Measurements from ENCODE around the gene HLA-DOB. TPM values are rescaled to one million over a fixed set of nuclear protein-coding genes. Genes with fewer than 3 reads are reported as not detected.

Gene HLA-DOB
- total and polyA plus RNA-seq, 2 donors (not counting 1 experiment from before 2014, with no cell fraction given): under 0.01 to 0.49 TPM

DNA sequence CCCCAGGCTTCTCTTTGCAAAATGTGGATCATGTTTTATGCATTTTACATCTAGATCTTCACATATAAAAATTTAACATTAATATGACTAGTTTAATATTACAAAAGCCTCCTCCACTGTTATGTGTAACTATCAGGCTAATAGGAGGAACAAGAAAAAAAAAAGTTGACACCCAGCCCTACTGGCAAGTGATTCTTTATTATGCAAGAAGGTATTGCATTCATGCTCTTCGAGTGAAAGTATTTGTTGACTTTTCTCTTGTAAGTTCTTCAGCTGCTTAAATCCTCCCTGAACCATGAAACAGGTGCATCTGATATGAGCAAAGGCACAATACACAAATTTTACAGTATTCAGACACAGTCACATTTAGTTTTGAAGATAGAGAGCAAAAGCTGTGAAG is 52.8 kb downstream of the HLA-DOB start:
- TF ChIP-seq EZH2 (IDR thresholded peaks at IDR 0.05; ENCODE audit: low read length, missing control alignments): no peak
- H2AFZ ChIP-seq (ENCODE audit: low read length): no peak overlapping the region
- peaks cover 2% of the 10 kb centered on the region for H3K27me3 ChIP-seq (ENCODE audit: control insufficient read depth, insufficient read depth, low read length)
- H4K20me1 ChIP-seq (ENCODE audit: control insufficient read depth, extremely low read depth, insufficient read depth, low read length): no peaks in the 10 kb centered on the region
- H3K4me2 ChIP-seq (ENCODE audit: extremely low read depth, insufficient read depth, low read length): no peak overlapping the region
- no peak overlapping the region for H3K9ac ChIP-seq (ENCODE audit: insufficient read depth, low read length)
- no peaks in the 10 kb centered on the region for H3K79me2 ChIP-seq (ENCODE audit: control insufficient read depth, insufficient read depth, low read length)
- no peaks in the 10 kb centered on the region for H3K36me3 ChIP-seq (ENCODE audit: control insufficient read depth, insufficient read depth, low read length)
- H3K4me1 ChIP-seq (ENCODE audit: control insufficient read depth, extremely low read depth, insufficient read depth, low read length): no peaks in the 10 kb centered on the region
- no peak overlapping the region for H3K27ac ChIP-seq (ENCODE audit: insufficient read depth, low read length)
- H3K9me3 ChIP-seq (ENCODE audit: control insufficient read depth, insufficient read depth, low read depth, low read length): no peaks in the 10 kb centered on the region
- DNase-seq (ENCODE audit: low read depth in 2 of 2): no peak
- no peak overlapping the region for H3K4me3 ChIP-seq (replicated peaks in 1 of 4; ENCODE audit: control extremely low read depth in 1 of 4, insufficient read depth in 1 of 4, low read depth in 3 of 4, low read length in 4 of 4)

- TF ChIP-seq, protein P1, sequence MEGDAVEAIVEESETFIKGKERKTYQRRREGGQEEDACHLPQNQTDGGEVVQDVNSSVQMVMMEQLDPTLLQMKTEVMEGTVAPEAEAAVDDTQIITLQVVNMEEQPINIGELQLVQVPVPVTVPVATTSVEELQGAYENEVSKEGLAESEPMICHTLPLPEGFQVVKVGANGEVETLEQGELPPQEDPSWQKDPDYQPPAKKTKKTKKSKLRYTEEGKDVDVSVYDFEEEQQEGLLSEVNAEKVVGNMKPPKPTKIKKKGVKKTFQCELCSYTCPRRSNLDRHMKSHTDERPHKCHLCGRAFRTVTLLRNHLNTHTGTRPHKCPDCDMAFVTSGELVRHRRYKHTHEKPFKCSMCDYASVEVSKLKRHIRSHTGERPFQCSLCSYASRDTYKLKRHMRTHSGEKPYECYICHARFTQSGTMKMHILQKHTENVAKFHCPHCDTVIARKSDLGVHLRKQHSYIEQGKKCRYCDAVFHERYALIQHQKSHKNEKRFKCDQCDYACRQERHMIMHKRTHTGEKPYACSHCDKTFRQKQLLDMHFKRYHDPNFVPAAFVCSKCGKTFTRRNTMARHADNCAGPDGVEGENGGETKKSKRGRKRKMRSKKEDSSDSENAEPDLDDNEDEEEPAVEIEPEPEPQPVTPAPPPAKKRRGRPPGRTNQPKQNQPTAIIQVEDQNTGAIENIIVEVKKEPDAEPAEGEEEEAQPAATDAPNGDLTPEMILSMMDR (conservative IDR thresholded peaks at IDR 0.05 in 1 of 2, IDR thresholded peaks at IDR 0.05 in 1 of 2; ENCODE audit: low read depth in 1 of 2, low read length in 2 of 2): no peak
- TF ChIP-seq EZH2 (IDR thresholded peaks at IDR 0.05; ENCODE audit: low read length, missing control alignments): no peak
- Histone ChIP-seq H3K9me3 (ENCODE audit: control insufficient read depth, insufficient read depth, low read depth, low read length) (no peaks in the 10 kb centered on the region), H3K9ac (ENCODE audit: insufficient read depth, low read length) (no peak within 1 kb of the TSS), H3K4me3 (replicated peaks in 1 of 4; ENCODE audit: control extremely low read depth in 1 of 4, insufficient read depth in 1 of 4, low read depth in 3 of 4, low read length in 4 of 4) (no peak within 1 kb of the TSS), H3K4me2 (ENCODE audit: extremely low read depth, insufficient read depth, low read length) (no peak within 1 kb of the TSS), H3K79me2 (ENCODE audit: control insufficient read depth, insufficient read depth, low read length) (no peaks in the 10 kb centered on the region), H3K27me3 (ENCODE audit: control insufficient read depth, insufficient read depth, low read length) (peaks cover 2% of the 10 kb centered on the region), H3K36me3 (ENCODE audit: control insufficient read depth, insufficient read depth, low read length) (no peaks in the 10 kb centered on the region), H3K27ac (ENCODE audit: insufficient read depth, low read length) (no peak within 1 kb of the TSS), H2AFZ (ENCODE audit: low read length) (no peak within 1 kb of the TSS), H4K20me1 (ENCODE audit: control insufficient read depth, extremely low read depth, insufficient read depth, low read length) (no peaks in the 10 kb centered on the region), H3K4me1 (ENCODE audit: control insufficient read depth, extremely low read depth, insufficient read depth, low read length) (no peaks in the 10 kb centered on the region)
- DNase-seq (ENCODE audit: low read depth in 2 of 2): peak in 1 of 2 donors; percentile 1
Observed at GRCh38 chr6:32763421-32763820, 53.4 kb downstream of the HLA-DOB start, which contains the start of gene HLA-DQB2. HLA-DQB2 (minus strand) TSS chr6:32763532; CDS start chr6:32763470, 62 bp downstream.

Other genes starting within 250 kb of the HLA-DOB start
- gene HLA-DRB1, start 227.2 kb downstream of the HLA-DOB start, total RNA-seq: under 0.01 and 0.26 TPM in 2 replicates
- gene HLA-DRB1, start 227.2 kb downstream of the HLA-DOB start, polyA plus RNA-seq: 0.06 and 0.42 TPM in 2 replicates
- gene HLA-DQA1, start 179.6 kb downstream of the HLA-DOB start, total RNA-seq: 0.26 TPM in 1 of 2 replicates, not detected in the other
- 0.10 TPM in 1 of 2 replicates, not detected in the other for gene HLA-DQA1, start 179.6 kb downstream of the HLA-DOB start, polyA plus RNA-seq
- gene HLA-DQB1, start 150.3 kb downstream of the HLA-DOB start, total RNA-seq: not detected in 2 replicates
- gene HLA-DQB1, start 150.3 kb downstream of the HLA-DOB start, polyA plus RNA-seq: not detected in 2 replicates
- not detected in 2 replicates for gene HLA-DQA2, start 75.6 kb downstream of the HLA-DOB start, total RNA-seq
- not detected in 2 replicates for gene HLA-DQA2, start 75.6 kb downstream of the HLA-DOB start, polyA plus RNA-seq
- not detected in 2 replicates for gene HLA-DQB2, start 53.5 kb downstream of the HLA-DOB start, total RNA-seq
- gene HLA-DQB2, start 53.5 kb downstream of the HLA-DOB start, polyA plus RNA-seq: not detected in 2 replicates
- gene TAP2, start 21.7 kb upstream of the HLA-DOB start, total RNA-seq: 14.1 and 27.7 TPM in 2 replicates
- 18.6 and 20.7 TPM in 2 replicates for gene TAP2, start 21.7 kb upstream of the HLA-DOB start, polyA plus RNA-seq
- 72.9 and 77.3 TPM in 2 replicates for gene PSMB8, start 27.0 kb upstream of the HLA-DOB start, total RNA-seq
- gene PSMB8, start 27.0 kb upstream of the HLA-DOB start, polyA plus RNA-seq: 77.1 and 80.0 TPM in 2 replicates
- 66.8 and 107 TPM in 2 replicates for gene TAP1, start 36.7 kb upstream of the HLA-DOB start, total RNA-seq
- 30.7 and 31.4 TPM in 2 replicates for gene TAP1, start 36.7 kb upstream of the HLA-DOB start, polyA plus RNA-seq
- gene PSMB9, start 37.2 kb upstream of the HLA-DOB start, total RNA-seq: 54.7 and 64.4 TPM in 2 replicates
- 43.0 and 75.0 TPM in 2 replicates for gene PSMB9, start 37.2 kb upstream of the HLA-DOB start, polyA plus RNA-seq
- 0.51 and 0.83 TPM in 2 replicates for gene HLA-DMB, start 124.0 kb upstream of the HLA-DOB start, total RNA-seq
- gene HLA-DMB, start 124.0 kb upstream of the HLA-DOB start, polyA plus RNA-seq: 0.28 TPM in 2 replicates
- 9.8 and 12.1 TPM in 2 replicates for gene HLA-DMA, start 136.1 kb upstream of the HLA-DOB start, total RNA-seq
- 3.7 and 7.1 TPM in 2 replicates for gene HLA-DMA, start 136.1 kb upstream of the HLA-DOB start, polyA plus RNA-seq
- 59.3 and 75.6 TPM in 2 replicates for gene BRD2, start 151.6 kb upstream of the HLA-DOB start, total RNA-seq
- gene BRD2, start 151.6 kb upstream of the HLA-DOB start, polyA plus RNA-seq: 126 and 154 TPM in 2 replicates
- gene HLA-DOA, start 192.6 kb upstream of the HLA-DOB start, total RNA-seq: not detected in 2 replicates
- not detected in 2 replicates for gene HLA-DOA, start 192.6 kb upstream of the HLA-DOB start, polyA plus RNA-seq